NCI-H69 (cell line): ENCODE measurements around the gene TYW1.
"Not testable (repeated sequence)": the region's sequence is repeated elsewhere in the genome, so short reads cannot be mapped to it uniquely, and the experiment has no call there.

ENCODE experiments used
- DNase-seq: peaks from one replicate; lab custom pipeline; 2025; lab: John Stamatoyannopoulos, UW

The TYW1 gene

GRCh38 chr7:67191002-67191720 is 194.5 kb downstream of the TYW1 start:
- peak; percentile 36 for DNase-seq

DNA sequence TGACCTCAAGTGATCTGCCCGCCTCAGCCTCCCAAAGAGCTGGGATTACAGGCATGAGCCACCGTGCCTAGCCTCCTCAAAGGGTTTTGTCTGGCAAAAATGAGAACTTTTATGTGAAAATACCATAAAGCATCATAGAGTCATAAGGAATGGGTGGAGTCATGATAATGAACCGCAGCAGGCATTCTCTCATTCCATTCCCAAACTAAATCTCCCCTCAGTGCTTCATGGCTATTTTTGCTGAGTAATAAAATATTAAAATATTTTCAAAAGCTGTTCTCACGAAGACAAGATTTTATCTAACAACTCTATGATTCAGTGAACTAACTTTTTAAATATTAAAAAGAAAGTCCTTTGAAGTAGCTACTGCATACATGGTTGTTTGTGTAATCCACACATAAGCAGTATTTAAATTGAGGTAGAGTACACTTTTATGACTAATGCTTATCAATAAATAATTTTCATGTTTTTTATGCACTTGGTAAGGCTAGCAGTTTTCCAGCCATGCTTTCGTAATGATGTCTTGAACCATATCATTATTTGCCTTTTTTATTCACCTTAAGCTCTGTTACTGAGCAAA is 195.6 kb downstream of the TYW1 start:
- DNase-seq, result not testable (repeated sequence)

GRCh38 chr7:67192889-67193613 is 196.4 kb downstream of the TYW1 start:
- DNase-seq, result peak; percentile 97

DNA sequence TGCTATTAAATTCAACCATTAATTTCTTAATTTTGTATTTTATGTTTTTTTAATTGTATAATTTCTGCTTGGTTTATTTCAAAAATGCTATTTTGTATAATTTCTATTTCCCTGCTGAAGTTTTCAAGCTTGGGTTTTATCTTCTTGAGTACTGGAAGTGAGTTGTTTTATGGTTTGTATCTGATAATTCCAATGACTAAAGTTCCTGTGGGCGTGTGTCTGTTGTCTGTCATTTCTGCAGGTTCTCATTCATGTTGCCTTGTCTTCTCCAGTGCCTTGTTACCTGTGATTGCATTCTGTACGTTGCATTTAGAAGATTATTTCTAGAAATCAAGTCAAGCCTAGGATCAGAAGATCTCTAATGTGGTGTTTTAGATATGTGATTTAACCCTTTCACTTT is 199.5 kb downstream of the TYW1 start:
- DNase-seq, result not testable (repeated sequence)

- not testable (repeated sequence) for DNase-seq
Observed at GRCh38 chr7:67198865-67199526, 202.4 kb downstream of the TYW1 start.

DNA sequence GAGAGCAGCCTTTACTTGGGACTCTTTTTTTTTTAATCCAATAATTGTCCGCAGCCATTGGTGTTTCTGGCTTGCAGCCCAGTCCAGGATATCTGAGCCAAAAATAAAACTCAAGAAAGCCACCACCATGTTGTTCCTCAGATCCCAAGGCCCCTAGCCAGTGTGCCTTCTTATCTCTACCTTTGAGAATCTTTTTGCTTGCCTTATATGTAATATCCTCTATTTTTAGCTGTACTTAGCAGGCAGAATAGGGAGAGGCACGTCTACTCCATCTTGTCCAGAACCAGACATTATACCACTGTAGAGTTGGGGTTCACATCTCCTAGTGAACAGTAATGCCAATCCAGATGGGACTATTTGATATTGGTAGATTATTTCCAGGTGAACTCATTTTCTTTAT is 209.1 kb downstream of the TYW1 start:
- DNase-seq, result not testable (repeated sequence)

- DNase-seq, result no peak
Observed at GRCh38 chr7:67206452-67206851, 209.8 kb downstream of the TYW1 start.

- DNase-seq, result not testable (repeated sequence)
Observed at GRCh38 chr7:67208656-67209055, 212.0 kb downstream of the TYW1 start.

GRCh38 chr7:67209256-67209655 is 212.6 kb downstream of the TYW1 start:
- DNase-seq, result no peak

GRCh38 chr7:67210567-67210966 is 213.9 kb downstream of the TYW1 start:
- DNase-seq, result no peak

DNA sequence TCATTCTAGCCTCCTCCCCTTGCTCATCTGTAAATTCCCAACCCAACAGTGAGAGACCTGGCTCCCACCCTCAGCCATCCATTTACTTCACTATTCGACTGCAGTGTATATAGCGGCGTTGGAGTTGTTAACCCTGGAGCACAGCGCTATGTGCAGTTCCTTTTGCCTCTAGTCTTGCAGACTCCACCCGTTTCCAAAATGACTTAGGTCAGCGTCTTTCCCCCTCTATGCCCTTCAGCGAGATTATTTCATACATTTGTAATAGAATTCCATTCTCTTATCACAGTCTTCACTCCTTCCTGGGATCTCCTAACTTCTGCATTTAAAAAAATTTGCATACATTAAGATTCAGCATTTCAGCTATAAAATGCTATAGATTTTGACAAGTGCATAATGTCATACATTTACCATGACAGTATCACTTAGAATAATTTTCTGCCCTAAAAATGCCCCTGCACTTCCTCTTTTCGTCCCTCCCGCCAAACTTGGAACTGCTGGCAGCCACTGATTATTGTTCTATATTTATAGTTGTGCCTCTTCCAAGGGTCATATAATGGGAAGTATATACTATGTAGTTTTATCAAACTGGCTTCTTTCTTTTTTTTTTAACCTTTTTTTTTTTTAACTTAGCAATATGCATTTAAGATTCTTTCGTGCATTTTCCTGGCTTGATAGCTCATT is 215.2 kb downstream of the TYW1 start:
- not testable (repeated sequence) for DNase-seq

GRCh38 chr7:67213038-67213437 is 216.4 kb downstream of the TYW1 start:
- not testable (repeated sequence) for DNase-seq

- not testable (repeated sequence) for DNase-seq
Observed at GRCh38 chr7:67223551-67223950, 226.9 kb downstream of the TYW1 start.

DNA sequence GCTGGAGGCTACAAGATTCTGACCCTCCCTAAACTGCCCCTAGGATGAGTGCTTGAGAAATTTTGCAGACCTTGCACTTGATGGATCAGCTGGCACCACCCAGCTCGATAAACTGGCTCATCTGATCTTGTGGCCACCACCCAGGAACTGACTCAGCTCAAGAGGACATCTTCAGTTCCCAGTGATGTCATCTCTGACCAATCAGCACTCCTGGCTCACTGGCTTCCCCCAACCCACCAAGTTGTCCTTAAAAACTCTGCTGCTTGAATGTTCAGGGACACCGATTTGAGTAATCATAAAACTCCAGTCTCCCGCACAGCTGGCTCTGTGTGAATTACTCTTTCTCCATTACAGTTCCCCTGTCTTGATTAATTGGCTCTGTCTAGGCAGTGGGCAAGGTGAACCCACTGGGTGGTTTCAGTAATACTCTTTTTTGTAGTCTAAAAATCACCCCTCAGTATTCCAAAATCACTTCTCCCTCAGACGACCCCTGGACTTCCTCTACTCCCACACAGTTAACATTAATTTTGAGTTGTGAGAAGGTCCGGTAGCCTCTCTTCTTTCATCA is 229.8 kb downstream of the TYW1 start:
- DNase-seq, result peak; percentile 30

DNA sequence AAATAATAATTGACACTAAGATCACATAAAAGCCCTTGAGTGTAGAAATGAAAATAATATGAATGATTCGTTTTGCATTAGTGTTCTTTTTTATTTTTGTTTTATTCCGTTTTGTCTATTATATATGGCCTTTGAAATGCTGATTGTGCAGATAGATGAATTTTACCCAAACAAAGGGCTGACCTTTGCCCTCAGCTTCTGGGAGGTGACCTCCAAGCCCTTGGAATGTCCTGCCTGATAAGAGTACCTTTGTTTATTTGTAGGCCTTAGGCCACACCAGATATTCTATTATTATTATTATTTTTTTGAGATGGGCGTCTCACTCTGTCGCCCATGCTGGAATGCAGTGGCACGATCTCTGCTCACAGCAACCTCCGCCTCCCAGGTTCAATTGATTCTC is 230.3 kb downstream of the TYW1 start:
- not testable (repeated sequence) for DNase-seq

GRCh38 chr7:67229018-67229417 is 232.4 kb downstream of the TYW1 start:
- not testable (repeated sequence) for DNase-seq

GRCh38 chr7:67230029-67230428 is 233.4 kb downstream of the TYW1 start:
- DNase-seq, result not testable (repeated sequence)

DNA sequence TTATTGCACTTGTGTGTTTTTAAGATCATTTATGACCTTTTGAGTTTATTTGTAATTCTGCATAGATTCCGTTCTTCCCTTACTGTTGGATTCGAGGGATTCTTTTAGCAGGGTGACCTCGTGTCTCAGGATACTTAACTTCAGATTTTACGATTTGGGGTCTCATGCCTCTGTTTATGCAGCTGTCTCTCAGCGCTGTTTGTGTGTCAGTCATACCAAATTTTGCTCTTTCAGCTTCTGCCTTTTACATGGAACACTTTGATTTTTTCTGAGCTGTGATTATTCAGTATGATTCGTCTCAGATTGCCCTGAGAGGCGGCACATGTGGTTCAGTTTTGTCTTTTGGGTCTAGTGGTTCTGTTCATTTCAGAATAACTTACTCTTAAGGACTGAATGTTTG is 236.9 kb downstream of the TYW1 start:
- DNase-seq, result not testable (repeated sequence)

- not testable (repeated sequence) for DNase-seq
Observed at GRCh38 chr7:67236216-67236615, 239.6 kb downstream of the TYW1 start.

GRCh38 chr7:67242871-67243270 is 246.2 kb downstream of the TYW1 start:
- not testable (repeated sequence) for DNase-seq

DNA sequence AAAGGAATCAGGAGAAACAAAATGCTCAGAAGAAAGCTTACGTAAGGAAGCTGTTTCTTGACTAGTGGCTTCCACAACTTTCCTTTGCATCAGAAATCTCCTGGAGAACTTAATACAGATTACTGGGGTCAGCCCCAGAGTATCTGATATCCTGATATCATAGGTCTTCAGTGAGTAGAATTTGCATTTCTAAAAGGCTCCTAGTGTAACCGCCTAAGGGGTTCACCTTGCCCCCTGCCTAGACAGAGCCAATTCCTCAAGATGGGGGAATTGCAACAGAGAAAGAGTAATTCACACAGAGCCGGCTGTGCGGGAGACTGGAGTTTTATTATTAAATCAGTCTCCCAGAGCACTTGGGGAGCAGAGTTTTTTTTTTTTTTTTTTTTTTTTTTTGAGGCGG is 251.7 kb downstream of the TYW1 start:
- not testable (repeated sequence) for DNase-seq
